SIG-M5 (cell line): ENCODE data around the gene VIPAS39.

Experiments used
- DNase-seq: peaks from one replicate; lab custom pipeline; 2025; lab: John Stamatoyannopoulos, UW

The VIPAS39 gene

DNA sequence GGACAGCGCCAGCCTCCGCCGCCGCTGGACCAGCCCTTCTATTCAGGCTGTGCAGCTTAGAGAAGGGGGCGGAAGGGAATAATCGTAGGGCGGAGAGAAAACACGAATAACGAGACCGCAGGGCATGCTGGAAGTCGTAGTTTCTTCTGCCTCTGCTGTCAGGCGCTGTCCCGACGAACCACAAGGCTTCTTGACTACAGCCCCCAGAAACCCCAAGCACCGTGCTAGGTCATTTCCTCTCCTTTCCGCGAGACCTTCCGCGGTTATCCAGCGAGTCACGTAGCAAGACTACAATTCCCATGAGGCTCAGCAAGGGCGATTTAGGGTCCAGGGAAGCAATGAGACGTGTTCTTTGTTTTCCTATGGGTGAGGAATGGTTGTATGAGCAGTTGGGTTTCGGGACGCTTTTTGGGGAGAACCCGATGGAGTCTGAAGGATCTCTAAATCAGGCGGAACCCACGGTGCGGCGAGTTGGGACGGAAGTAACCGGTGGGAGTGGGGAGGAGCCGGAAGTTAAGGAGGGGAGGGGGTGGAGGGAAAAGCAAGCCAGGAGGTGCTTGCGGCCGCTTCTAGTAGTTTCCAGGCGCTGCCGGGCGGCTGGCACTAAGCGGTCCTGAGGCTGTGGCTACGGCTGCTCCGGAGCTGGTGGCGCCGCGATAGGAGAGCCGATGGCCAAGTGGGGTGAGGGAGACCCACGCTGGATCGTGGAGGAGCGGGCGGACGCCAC is at the start of gene VIPAS39, which contains the start of gene AHSA1:
TSS of gene VIPAS39 (minus strand) at position 80 of the 727 bp plus-strand sequence. CDS start 3,499 bp downstream, outside the sequence.
TSS of gene AHSA1 (plus strand) at position 572 of the 727 bp plus-strand sequence. CDS start at position 669, 97 bp downstream.
- peak; percentile 94 for DNase-seq

GRCh38 chr14:77505031-77505430 is 47.6 kb upstream of the VIPAS39 start:
- no peak for DNase-seq

- no peak for DNase-seq
These were observed 45.7 kb upstream of the VIPAS39 start for GRCh38 chr14:77503138-77503537.

- no peak for DNase-seq
These were observed 44.8 kb upstream of the VIPAS39 start for GRCh38 chr14:77502109-77502782.

DNA sequence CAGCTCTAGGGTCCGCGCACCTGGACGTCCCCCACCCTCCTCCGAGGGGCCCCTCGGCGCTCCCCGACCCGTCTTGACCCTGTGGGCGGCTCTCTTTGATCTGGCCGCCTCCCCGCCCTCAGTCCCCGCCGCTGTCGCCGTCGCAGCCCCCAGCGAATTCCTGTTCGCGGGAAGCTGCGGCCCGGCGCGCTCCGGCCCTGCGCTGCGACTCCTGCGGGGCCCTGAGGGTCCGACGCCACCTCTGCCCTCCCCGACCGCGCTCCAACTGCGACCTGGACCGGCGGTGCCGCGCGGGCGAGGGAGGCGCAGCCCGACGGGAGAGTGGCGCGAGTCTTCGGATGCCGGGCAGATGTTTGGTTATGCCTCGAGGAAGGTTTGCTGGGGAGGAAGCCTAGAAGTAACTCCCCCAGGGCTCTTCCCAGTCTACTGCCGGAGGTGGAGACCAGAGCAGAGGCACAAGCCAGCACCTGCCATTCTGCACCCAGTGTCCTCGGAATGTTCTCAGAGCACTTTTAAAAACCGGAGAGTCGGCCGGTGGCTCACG is 41.7 kb upstream of the VIPAS39 start:
- DNase-seq: no peak

- DNase-seq: no peak
These were observed 40.9 kb upstream of the VIPAS39 start, which contains the start of gene ISM2 for GRCh38 chr14:77498120-77498979. TSS of gene ISM2 (minus strand) at chr14:77498816. CDS start at chr14:77498793, 23 bp downstream.

DNA sequence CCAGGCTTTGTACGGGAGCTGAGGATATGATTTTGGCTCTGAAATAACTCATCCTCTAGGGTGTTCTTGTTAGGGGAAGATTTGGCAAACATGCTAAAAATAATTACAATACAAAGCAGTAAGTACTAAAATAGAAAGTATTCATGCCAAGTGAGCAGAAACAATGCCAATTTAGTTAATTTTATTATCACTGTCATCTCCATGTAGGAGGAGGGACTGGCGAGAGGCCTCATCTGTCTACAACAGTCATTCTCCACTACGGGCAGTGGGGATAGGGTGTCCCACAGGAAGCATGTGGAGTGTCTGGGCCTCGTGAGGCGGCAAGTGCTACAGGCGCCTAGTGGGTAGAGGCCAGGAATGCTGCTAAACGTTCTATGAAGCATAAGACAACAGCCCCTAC is 37.9 kb upstream of the VIPAS39 start:
- DNase-seq: no peak

GRCh38 chr14:77491056-77491455 is 33.7 kb upstream of the VIPAS39 start:
- no peak for DNase-seq

DNA sequence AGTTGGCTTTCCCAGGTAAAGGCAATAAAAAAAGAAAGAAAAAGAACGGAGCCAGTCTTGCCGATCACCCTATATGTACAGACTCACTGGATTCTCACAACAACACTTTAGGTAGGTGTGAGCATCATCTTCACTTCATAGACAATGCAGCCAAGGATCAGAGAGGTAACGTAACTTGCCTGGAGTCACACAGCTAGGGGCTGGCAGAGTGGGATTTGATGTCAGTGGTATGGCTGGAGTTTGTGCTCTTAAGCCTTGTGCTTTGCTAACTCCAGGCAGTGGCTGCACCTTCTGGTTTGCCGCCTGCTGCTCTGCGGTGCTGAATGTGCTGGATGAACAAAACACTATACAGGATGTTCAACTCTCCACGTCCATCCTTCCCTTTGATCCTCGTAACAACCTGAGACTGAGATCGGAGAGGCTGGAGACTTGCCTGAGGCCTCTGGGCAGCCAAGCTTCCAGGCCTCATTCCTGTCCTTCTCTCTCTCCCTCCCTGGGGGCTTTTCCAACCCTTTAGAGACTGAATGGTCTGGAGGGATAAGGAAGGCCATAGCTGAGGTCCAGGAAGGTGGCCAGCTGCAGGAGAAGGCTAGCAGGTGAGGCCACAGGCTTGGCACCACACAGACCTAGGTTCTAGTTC is 33.1 kb upstream of the VIPAS39 start:
- DNase-seq: no peak

DNA sequence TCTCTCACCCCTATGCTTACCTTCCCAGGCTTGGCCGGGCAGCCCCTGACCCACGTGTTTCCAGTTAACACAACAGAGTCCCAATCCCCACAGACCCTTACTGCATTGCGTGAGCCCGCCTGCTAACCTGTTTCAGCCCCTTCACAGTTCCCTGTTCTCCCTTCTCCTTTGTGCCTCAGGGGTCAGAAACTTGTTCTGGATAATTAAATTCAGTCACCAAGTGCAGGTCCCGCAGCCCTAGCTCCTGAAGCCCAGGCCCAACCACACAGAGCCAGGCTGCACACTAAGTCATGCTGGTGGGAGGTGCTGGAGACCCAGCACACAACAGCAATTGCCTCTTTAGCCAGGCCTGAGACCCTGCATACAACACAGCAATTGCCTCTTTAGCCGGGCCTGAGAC is 31.6 kb upstream of the VIPAS39 start:
- no peak for DNase-seq

DNA sequence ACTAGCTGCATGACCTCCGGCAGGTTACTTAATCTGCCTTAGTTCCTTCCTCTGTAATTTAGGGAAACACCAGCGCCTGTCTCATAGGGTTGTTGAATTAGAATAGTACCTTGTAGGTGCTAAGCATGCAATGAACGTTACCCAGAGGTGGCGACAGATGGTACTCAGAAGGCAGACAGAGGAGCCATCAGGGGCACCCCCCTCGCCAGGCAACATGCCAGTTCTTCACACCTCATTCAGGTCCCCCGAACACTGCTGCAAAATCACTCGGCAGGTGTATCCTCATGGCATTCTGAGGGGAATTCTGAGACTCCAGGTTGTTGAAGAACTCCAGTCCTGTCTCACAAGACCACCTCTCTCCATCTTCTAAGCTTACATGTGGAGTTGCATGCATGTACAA is 31.2 kb upstream of the VIPAS39 start:
- no peak for DNase-seq

DNA sequence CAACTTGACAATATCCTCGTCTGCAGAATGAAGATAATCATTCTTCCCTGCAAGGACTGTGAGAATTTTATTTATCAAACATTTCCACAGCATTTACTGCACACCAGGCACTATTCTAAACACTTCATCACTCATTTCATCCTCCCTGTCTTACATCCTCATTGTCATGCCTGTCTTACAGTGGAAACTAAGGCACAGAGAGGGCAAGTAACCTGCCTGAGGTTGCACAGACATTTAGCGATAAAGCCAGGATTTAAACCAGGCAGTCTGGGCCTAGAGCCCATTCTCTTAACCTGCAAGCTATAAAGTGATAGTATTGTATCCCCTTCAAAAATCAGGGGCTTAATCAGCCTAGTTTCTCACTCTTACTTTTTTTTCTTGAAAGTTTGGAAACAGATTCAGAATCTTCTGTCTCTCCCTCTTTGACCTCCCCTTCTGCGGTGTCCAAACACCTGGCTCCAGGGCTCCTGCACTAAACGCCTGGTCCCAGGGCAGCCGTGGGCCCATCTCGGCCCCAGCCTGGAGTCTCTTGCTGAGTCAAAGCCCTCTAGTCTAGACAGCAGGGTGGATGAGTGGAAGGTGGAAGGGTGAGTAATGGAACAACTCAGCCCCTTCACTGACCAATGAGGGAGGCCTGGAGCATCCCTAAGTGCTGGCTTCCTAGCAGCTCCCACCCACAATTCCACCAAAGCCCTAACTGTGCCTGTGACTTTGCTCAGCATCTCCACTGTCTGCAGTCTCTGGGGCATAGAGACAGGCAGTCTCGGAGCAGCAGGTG is 28.7 kb upstream of the VIPAS39 start:
- no peak for DNase-seq

DNA sequence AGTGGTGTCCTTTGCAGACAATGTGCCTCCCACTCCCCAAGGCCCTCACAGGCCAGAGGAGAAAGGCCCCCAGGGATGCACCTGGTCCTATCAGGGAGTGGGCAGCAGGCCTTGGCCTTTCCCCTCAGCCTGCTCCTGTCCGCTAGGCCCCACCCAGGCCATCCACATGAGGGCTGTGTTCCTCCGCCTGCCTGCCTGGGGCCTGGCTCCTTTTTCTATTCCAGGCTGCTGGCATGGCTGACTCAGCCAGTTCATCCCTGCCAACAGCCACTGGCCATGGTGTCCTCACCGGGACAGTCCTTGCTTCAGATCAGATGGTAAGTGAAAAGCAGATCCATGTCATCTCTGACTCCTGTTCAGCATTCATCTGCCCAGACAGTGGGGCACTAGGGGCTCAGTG is 27.9 kb upstream of the VIPAS39 start:
- DNase-seq: no peak

DNA sequence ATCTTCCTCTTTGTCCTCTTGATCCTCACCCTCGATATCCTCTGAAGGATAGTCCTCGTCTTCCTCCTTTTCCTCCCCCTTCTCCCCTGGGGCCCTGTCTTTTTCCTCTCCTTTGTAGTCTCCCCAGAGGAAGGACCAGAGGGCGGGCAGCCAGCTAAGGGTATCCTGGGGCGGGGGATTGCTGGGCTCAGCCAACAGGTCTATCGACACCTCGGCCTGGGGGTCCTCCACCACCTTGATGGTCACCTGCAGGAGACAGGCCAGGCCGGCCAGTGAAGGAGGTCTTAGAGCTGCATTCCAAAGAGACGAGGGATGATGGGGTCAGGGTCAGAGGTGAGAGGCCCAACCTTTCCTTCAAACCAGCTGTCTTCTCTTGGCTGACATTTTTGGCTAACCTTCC is 25.0 kb upstream of the VIPAS39 start:
- DNase-seq: no peak

- DNase-seq: no peak
These were observed 21.4 kb upstream of the VIPAS39 start for GRCh38 chr14:77478796-77479195.

- DNase-seq: no peak
These were observed 20.6 kb upstream of the VIPAS39 start for GRCh38 chr14:77478029-77478428.

- DNase-seq: no peak
These were observed 18.2 kb upstream of the VIPAS39 start for GRCh38 chr14:77475432-77476115.

- DNase-seq: no peak
These were observed 17.2 kb upstream of the VIPAS39 start for GRCh38 chr14:77474479-77475177.

DNA sequence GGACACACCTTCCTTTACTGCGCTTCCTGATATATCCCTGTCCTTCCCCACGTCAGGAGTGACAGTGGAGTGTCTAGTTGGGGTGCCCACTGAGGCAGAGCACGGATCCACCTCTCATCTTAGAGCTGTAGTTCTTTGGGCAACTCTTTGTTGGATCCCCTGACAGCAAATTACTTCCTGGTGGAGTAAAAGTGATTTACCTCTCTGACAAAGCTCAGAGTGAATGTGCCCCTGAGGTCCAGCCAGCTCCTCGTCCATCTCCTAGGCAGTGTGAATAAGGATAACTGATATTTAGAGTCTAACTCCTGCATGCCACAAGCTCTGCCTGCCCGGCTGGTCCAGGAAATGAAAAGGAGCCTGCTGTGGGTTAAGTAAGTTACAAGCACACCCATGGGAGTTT is 16.5 kb upstream of the VIPAS39 start:
- DNase-seq: no peak
